ENCODE results near the gene GLCE. TPM values are rescaled to one million over a fixed set of nuclear protein-coding genes. Genes with fewer than 3 reads are reported as not detected.
"Not testable (repeated sequence)": the region's sequence is repeated elsewhere in the genome, so short reads cannot be mapped to it uniquely, and the experiment has no call there.

GLCE gene
- polyA plus RNA-seq, 1 donor: 27.4 TPM

GRCh38 chr15:69158843-69159240 is 1.6 kb upstream of the GLCE start:
- DNase-seq (ENCODE audit: low read depth): no peak

GRCh38 chr15:69159805-69160140 is 662 bp upstream of the GLCE start:
- DNase-seq (ENCODE audit: low read depth): no peak

- no peak for DNase-seq (ENCODE audit: low read depth)
Measured at GRCh38 chr15:69161079-69161877, 843 bp downstream of the GLCE start.

GRCh38 chr15:69161878-69162213 is 1.4 kb downstream of the GLCE start:
- DNase-seq (ENCODE audit: low read depth): no peak

- no peak for DNase-seq (ENCODE audit: low read depth)
Measured at GRCh38 chr15:69163141-69163669, 2.8 kb downstream of the GLCE start.

- DNase-seq (ENCODE audit: low read depth): no peak
Measured at GRCh38 chr15:69164807-69165636, 4.6 kb downstream of the GLCE start.

- no peak for DNase-seq (ENCODE audit: low read depth)
Measured at GRCh38 chr15:69165637-69166025, 5.2 kb downstream of the GLCE start.

GRCh38 chr15:69167218-69167846 is 6.9 kb downstream of the GLCE start:
- DNase-seq (ENCODE audit: low read depth): no peak

- not testable (repeated sequence) for DNase-seq (ENCODE audit: low read depth)
Measured at GRCh38 chr15:69168361-69168760, 7.9 kb downstream of the GLCE start.

- not testable (repeated sequence) for DNase-seq (ENCODE audit: low read depth)
Measured at GRCh38 chr15:69169540-69169939, 9.1 kb downstream of the GLCE start.

- DNase-seq (ENCODE audit: low read depth): no peak
Measured at GRCh38 chr15:69170597-69170996, 10.2 kb downstream of the GLCE start.

- no peak for DNase-seq (ENCODE audit: low read depth)
Measured at GRCh38 chr15:69172847-69173246, 12.4 kb downstream of the GLCE start.

GRCh38 chr15:69175536-69175935 is 15.1 kb downstream of the GLCE start:
- DNase-seq (ENCODE audit: low read depth): no peak

GRCh38 chr15:69181424-69181823 is 21.0 kb downstream of the GLCE start:
- no peak for DNase-seq (ENCODE audit: low read depth)

- no peak for DNase-seq (ENCODE audit: low read depth)
Measured at GRCh38 chr15:69185216-69185615, 24.8 kb downstream of the GLCE start.

GRCh38 chr15:69185706-69186105 is 25.3 kb downstream of the GLCE start:
- no peak for DNase-seq (ENCODE audit: low read depth)

GRCh38 chr15:69189157-69189556 is 28.7 kb downstream of the GLCE start:
- no peak for DNase-seq (ENCODE audit: low read depth)

- DNase-seq (ENCODE audit: low read depth): no peak
Measured at GRCh38 chr15:69190091-69190490, 29.7 kb downstream of the GLCE start.

GRCh38 chr15:69190504-69190903 is 30.1 kb downstream of the GLCE start:
- DNase-seq (ENCODE audit: low read depth): no peak

GRCh38 chr15:69194025-69194827 is 33.8 kb downstream of the GLCE start:
- DNase-seq (ENCODE audit: low read depth): no peak

- DNase-seq (ENCODE audit: low read depth): no peak
Measured at GRCh38 chr15:69194854-69195253, 34.4 kb downstream of the GLCE start.
